HG03103 (cell line): ENCODE results near the gene KDR.

Experiments
- ATAC-seq: cut with Tn5 transposase; IDR thresholded peaks from one replicate; pipeline ENCODE4 v1.9.1; 2021; ENCODE audit warnings: low read depth; ENCODE audit not compliant: unreplicated experiment

KDR gene

DNA sequence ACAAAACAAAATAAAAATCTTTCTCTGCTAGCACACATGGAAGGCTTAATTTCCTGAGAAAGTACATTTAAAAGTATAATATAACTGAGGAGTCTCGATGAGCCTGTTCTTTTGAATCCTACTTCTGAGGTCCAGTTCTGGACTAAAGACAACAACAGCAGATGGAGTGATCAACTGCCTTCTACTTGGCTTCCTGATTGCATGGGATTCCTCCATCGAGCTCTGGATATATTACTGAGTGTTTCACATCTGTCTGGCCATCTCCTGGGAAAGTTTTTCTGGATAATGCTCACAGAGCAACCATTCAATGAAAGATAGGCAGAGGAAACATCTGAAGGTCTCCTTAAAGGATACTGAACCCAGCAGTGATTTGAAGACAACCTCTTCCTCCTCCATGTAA lies 42.6 kb downstream of the KDR start:
- ATAC-seq: no peak

DNA sequence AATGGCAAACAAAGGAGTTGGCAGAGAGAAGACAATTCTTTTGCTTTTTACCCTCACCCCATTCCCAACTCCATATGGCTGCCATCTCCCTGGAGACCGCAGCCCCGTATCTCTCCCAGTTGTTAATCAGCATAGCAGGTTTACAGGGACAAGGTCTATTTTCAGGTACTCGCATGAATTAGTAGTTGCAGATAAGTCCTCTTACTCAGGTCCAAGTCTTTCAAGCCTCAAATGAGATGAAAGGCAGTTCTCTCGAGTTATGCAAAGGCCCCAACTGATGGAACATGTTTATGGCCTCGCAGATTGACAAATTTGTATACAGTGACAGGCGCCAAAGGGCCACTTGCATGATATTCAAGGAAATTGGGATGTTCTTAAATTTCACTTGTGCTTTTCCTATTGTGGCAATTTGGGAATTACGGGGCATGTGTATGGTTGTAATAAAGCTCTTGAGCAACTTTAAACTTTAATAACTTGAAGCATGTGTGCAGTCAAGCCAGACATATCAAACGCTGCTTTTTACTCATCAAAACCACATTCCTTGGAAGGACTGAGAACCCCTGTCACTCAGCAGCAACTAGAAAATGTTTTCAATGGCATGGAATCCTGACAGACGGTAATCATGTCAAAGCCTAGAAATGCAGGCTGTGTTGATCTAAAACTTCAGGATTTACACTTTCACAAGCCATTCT lies 45.1 kb downstream of the KDR start:
- no peak for ATAC-seq

DNA sequence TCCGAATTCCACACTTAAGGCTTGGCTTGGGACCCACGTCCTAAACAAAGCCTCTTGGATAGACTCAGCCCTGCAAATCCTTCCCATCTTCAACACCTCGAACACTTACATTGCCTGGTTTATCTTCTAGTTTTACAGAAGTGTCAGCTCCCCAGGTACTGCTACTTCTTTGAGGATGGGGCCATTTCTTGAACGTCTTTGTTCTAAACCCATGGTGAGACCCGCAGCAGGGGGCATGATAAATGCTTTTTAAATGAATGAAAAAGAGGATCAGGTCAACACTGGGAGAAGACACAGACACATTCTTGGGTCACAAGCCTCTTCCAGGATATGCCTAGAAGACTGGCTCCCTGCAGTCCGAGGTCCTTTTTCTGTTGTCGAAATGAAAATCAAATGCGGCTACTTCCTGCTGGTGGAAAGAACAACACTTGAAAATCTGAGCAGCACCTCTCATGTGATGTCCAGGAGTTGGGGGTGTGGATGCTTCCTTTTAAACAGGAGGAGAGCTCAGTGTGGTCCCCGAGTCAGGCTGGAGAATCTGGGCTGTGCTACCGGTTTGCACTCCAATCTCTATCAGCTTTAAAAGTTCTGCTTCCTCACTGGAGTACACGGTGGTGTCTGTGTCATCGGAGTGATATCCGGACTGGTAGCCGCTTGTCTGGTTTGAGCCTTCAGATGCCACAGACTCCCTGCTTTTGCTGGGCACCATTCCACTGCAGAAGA lies 45.8 kb downstream of the KDR start:
- ATAC-seq: no peak

DNA sequence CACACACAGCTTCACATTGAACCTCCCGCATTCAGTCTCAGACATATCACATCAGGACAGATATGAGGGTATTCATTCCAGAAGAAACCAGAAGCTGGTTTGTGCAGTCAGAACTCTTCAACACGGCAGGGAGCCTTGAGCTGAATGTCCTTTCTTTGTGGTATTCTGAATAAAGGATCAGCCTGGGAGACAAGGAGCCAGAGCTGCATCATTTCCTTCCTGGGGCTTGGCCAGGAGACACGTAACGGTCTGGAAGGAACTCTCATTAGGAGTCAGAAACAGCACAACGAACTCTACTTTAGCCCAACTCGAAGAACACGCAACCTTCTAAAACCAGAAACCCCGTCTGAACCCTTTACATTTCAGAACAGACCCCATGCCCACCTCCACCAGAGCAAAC lies 46.4 kb downstream of the KDR start:
- ATAC-seq: no peak

DNA sequence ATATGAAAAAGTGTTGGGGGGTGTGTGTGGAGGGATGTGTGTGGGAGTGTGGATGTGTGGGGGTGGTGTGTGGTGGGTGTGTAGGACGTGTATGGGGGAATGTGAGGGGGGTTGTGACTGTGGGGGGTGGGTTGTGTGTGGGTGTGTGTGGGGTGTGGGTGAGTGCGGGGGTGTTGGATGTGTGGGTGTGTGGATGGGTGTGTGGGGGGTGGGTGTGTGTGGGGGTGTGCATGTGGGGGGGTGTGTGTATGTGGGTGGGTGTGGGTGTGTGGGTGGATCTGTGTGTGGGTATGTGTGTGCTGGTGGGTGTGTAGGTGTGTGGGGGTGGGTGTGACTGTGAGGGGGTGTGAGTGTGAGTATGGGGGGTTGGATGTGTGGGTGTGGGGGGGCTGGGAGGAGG lies 47.8 kb downstream of the KDR start:
- no peak for ATAC-seq

DNA sequence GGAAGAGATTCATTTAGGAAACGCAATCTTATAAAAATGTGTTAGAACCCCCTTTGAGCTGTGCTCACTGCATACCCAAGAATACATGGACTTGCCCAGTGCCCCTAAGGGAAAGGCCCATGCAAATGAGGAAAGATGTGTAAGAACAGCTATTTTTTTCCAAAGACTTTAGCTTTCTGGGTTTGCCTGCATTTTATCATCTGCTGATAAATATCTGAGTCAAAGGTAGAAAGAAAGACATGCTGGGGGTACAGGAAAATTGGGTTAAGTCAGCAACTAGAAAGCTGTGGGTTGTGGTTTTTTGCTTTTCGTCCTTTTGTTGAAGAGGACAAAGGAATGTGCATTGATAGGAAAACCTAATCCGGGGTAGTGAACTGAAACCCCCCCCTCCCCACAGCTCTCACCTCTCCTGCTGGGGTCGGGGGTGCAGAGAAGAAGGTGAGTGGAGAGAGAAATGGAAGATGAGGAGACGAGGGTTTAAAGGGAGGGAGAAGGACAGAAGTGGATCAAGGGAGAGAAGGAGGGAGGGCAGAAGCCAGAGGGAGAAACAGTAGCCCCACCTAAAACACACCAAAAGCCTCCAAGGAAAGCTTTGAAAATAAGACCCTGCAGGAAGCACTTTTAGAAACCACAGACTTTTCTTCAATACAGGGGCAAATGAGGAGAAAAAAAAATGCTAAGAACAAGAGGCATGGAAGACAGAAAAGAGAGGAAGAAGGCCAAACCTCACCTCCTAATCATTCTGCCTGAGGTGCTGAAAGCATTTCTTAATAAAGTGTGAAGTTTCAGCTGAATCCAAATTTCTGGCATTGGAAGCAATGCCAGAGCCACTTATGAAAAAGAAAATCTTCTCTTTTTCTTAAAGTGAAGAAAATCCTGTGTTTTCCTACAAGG lies 49.3 kb downstream of the KDR start:
- no peak for ATAC-seq

DNA sequence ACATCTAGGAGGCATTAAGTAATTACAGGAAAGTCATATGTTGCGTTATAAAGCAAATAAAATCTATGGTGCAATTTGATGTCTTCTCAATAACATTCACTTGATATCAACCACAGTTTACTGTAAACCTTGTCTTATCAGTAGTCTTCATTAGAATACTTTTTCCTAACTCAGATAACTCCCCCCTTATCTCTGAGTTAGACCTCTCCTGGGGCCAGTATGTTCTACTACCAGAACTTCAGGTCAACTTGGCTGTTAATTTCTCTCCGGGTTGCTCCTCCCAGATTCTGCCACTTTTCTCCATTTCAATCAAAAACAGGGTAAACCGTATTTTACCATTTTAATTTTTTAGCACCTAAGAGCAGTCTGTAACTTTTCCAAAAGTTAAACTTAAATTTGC lies 50.0 kb downstream of the KDR start:
- no peak for ATAC-seq

DNA sequence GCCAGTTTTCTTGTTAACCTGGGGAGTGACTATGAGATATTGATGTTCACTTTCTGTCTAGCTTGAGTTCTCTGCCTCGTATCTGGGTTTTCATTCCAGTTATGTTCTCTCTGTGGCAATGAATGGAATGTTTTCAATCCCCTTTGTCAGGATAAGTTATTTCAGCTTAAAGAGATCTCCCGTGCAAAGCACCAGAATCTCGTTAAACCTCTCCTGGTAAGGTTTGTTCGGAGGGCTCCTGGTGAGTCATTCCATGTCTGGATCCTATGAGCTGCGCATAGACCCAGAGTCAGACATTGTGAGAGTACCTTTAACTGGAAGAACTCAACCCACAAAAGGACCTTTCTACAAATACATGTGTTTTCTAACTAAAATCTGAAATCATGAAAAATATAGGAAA lies 51.0 kb downstream of the KDR start:
- no peak for ATAC-seq

DNA sequence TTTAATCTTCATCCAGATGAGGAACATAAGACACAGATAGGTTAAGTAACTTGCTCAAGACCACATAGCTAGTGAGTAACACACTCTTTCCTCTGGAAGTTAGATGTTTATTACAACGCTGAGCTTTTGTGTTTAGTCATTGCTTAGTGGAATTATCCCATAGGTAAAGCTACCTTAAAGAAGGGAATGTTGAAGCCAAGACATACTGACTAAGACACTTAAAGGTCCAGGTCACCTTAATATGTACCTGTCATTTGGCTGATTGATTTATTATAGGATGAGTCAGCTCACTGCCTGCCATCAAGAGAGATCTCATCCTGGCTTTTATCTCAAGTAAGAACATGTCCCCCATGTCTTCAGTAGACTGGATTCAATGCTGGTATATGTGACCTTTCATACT lies 53.4 kb downstream of the KDR start:
- ATAC-seq: no peak

DNA sequence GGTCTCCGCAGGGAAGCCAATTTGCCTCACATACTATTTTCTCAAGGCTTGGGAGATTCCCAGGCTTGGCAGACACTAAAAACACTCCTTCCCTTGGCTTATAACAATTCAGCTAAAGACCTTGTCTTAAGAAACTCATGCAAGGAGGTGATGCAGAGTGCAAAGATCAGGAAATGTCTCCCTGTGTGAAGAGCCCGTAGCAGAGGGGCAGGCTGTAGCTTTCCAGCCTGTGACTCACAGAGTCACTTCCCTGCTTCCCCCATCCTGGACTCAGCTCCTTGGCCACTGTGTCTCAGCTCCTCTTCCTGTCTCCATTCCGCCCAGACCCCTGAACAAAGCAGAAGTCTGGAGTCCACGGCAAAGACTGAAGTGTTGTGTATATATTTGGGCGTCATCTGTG lies 56.1 kb downstream of the KDR start:
- ATAC-seq: no peak

DNA sequence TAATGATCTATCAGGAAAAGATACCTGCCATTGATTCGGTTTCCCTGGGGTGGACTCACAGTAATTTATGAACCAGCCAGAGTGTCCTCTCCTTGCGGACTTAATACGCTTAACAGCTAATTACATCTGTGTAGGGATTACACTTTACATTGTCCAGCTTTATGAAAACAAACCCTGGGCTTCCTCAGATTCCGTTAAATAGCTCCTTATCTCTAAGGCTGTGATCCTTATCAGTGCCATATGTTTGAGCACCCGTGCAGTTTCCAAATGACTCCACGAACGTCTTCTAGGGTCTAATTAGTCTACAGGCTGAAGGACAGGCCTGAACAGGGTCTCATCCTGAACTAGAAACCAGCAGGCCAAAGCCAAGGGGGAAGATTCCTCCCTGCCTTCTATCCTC lies 56.9 kb downstream of the KDR start:
- no peak for ATAC-seq

DNA sequence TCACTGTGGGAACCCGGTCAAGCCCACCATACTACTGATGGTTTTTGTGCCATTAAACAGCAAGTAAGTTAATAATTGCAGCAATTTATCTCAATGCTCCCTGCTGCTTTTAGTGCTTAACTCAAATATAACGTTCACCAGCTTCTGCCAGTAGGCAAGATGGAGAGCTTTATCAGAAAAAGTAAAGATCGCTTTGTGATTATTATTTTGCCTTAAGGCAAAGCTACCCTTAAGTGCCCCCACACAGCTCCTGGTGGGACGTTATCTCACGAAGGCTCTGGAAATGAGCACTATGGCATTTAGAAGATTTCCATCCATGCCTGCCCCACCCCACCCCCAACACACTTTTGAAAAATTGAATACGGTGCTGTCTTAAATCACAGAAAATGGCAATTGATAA lies 59.4 kb downstream of the KDR start:
- no peak for ATAC-seq

DNA sequence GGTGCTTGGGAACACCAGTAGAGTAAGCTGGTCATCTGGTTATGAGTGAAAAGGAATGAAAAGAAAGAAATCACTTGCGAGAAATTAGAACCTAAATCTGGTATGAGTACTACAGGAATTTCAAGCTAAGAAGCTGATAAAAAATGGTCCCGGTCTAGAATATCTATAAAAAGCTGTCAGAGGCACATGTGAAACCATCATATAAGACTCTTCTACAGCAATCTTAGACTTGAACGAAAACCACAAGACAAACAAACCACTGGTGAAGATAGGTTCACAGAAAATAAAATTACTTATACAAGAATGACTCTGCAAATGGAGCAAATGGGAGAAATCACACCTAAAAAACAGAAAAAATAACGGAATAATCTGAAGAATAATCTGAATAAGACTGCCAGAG lies 69.9 kb downstream of the KDR start:
- ATAC-seq: no peak

DNA sequence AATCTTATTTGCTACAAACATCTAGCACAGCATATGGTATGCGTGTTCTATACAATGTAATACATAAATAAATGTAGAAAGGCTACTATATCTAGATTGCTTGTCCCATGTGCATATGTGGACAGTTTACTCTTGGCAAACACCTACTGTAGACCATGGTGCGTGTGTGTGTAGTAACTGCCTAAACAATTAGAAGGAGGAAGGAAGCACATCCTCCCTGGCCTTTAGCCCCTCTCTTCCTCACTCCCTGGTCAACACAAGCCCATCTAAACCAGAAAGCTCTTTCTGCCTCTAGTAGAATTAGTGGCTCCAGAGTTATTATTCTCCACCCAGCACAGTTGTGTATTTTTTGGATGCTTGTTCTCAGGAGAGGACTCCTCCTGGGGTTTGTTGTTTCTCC lies 73.9 kb downstream of the KDR start:
- no peak for ATAC-seq

DNA sequence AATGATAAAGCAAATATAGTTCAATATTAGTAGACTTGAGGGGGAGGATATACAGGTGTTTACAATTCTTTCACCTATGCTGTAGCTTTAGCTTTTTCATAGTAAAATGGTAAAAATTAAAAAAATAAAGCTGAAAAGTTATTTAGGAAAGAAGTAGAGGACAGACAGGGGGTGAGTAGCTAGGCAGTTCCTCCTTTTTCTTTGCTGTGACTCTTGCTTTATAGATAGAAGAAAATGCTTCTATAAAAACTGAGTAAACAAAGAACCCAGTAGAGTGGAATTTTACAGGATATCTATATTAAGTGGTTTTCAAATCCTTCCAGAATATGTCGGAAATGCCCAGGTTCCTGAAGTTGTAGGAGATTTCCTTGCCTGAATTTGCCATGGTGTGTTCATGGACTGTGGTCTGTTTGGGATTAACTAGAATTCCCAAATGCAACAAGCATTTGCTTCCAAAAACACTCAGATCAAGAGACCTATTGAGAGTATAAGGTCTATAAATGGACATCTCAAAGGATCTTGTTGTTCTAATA lies 74.9 kb downstream of the KDR start:
- ATAC-seq: no peak

DNA sequence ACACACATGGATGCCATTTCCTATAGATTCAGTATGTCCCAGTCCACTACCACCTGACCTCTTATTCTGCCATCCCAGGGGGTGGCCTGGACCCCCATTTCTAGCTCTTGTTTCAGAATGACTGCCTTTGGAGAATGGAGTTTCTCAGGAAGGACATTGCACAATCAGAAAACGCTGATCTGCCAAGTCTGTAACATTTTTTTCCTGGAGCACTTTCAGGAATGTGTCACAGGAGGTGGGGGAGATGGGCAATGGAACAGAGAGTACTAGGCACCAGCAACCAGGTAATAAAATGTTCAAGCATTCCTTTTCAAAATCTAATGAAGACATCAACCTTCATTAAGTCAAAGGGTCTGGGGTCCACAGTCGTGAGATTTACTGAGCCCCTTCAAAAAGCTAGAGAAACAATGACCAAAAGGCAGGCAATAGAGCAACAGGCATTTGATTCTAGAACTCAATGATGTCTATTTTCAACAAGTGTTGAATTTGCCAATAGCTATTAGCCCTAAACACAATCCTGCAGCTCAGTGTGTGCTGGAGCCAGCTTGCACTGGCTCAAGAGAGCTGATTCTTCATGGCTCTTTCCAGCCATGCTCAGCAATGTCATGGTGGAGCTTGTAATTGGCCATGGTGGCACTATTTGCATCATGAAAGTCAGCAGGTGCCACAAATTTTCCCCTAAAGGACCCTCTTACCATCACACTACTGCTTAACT lies 87.1 kb downstream of the KDR start:
- no peak for ATAC-seq

DNA sequence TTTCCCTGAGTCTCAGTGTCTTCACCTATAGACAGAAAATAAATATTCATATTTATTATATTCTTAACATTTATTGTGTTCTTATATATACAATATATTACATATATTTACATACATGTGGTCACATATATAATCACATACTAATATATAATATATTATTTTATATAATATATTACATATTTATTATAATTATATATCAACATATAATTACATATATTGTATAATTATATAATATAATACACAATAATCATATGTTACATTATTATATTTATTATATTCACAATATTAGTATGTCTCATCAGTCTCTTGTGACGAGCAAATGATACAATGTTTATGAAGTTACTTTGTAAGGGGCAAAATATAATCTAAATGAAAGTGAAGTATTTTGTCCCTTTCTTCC lies 87.7 kb downstream of the KDR start:
- ATAC-seq: no peak

DNA sequence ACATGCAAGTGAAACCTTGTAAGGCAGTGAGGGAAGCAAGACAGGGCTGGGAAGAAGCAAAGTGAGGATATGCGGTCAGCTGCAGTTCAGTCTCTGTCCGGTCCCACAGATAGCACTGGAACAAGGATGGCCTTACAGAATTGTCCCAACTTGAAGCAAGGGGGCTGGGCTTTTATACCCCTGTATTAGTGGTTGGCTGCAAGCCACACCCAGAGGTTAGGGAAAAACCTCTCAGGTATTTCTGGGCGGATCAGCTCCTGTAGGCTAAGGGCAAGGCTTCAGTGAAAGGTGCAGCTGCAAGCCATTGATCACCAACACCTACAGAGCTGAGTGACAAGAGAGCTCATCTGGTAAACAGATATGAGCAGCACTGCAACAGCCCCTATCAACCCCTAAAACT lies 89.0 kb downstream of the KDR start:
- no peak for ATAC-seq

DNA sequence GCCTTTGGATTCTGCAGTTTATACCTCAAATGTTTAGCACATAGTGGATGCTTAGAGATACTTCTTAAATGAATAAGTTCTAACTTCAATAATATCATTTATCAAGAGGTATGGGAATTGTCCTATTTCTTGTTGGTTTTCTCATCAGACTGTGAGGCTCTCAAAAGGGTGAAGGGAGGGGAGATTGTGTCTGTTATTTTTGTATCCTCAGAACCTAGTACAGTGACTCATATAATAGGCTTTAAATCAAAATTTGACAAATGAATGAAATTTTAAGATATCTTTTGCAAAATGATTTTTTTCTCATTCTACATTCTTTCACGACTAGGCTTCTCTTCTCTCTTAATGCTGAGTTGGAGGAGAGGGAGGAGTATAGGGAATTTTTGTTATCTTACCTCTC lies 89.5 kb downstream of the KDR start:
- ATAC-seq: no peak

DNA sequence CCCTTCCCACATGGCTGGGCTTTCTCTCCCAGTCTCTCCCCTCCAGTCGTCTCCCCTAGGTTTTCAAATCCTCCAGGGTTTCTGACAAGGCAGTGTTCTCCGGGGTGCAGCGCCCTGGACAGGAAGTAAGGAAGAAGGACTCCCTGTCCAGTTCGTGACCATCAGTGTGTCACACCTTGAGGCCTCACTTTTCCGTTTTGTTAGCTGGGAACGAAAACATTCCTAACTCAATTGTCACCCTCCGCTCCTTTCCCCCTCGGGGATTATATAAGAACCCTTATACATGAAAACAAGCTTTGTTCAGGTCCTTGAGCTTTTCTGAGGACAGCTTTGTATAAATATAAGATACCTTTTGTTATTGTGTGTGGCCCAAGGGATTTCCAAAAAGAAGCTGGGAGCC lies 92.1 kb downstream of the KDR start:
- no peak for ATAC-seq

DNA sequence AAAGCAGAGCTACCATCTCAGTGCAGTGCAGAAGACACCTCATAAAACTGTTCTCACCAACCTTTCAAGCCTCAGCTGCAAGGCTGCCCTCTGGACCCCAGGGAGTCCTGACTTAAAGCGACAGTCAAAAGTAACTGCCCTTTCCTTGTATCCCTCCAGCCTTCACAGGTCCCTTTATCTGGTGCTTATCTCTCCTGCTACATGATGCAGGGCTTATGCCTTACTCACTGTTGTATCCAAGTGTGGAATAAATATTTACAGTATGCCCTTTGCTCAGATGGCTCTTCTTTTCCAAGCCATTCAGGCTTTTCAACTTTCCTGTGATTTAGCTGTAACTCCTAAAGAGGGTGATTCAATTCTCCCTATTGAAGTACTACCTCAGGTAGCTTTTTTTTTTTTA lies 92.6 kb downstream of the KDR start:
- ATAC-seq: no peak
